ENCODE results near the gene PTGR2. TPM values are rescaled to one million over a fixed set of nuclear protein-coding genes. Genes with fewer than 3 reads are reported as not detected.

PTGR2 gene
- total and polyA plus RNA-seq, 2 donors (not counting 1 experiment from before 2014, with no cell fraction given), result 1.2 to 4.5 TPM

DNA sequence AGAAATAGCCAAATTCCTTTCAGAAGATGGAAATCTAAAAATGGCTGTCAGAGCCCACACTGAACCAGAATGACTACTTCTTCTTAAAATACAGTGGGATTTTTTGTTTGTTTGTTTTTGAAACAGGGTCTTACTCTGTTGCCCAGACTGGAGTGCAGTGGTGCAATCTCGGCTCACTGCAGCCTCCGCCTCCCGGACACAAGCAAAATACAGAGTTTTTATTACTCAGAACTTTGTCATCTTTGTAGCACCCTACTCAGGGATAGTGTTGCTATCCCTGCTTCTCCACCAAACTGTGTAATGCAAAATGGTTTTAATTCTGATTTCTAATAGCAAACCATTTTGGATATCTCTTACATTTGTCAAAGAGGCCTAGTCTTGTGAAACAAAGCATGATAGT, 51.4 kb downstream of the PTGR2 start:
- no peaks in the 10 kb centered on the region for H3K9me3 Mint-ChIP-seq (ENCODE audit: insufficient read depth)
- H3K4me1 Mint-ChIP-seq, result no peaks in the 10 kb centered on the region
- ChIA-PET POLR2A (no interaction called here), CTCF (no interaction called here)
- intact Hi-C loops (cut with micrococcal nuclease), result no loop called here
- Histone ChIP-seq H3K79me2 (ENCODE audit: control insufficient read depth, insufficient read depth, low read length) (peaks cover 9% of the 10 kb centered on the region), H2AFZ (ENCODE audit: insufficient read depth, low read depth, low read length, poor library complexity, severe bottlenecking) (no peak overlapping the region), H3K4me3 (ENCODE audit: control extremely low read depth in 1 of 5, extremely low read depth in 1 of 5, insufficient read depth in 1 of 5, low read depth in 2 of 5, low read length in 4 of 5) (no peak overlapping the region), H3K27me3 (replicated peaks in 1 of 4; ENCODE audit: control extremely low read depth in 1 of 4, control insufficient read depth in 3 of 4, insufficient read depth in 4 of 4, low read length in 3 of 4) (no peaks in the 10 kb centered on the region), H3K27ac (ENCODE audit: low read length in 2 of 2) (no peak overlapping the region), H3K9me3 (ENCODE audit: control extremely low read depth in 1 of 3, control insufficient read depth in 2 of 3, insufficient read depth in 1 of 3, low read length in 2 of 3) (no peaks in the 10 kb centered on the region), H4K20me1 (ENCODE audit: control insufficient read depth, insufficient read depth, low read length, poor library complexity, severe bottlenecking) (no peaks in the 10 kb centered on the region), H3K9ac (ENCODE audit: low read length) (no peak overlapping the region), H3K4me1 (ENCODE audit: control insufficient read depth in 2 of 2, insufficient read depth in 2 of 2, low read length in 2 of 2) (no peaks in the 10 kb centered on the region), H3K4me2 (replicated peaks; ENCODE audit: low read depth, low read length, poor library complexity, severe bottlenecking) (no peak overlapping the region), H3K36me3 (replicated peaks in 1 of 2; ENCODE audit: control extremely low read depth in 1 of 2, control insufficient read depth in 1 of 2, extremely low read depth in 1 of 2, insufficient read depth in 2 of 2, low read length in 1 of 2) (peaks cover 10 to 69% of the 10 kb centered on the region in 2 experiments)
- H3K27me3 Mint-ChIP-seq, result no peaks in the 10 kb centered on the region
- no peak overlapping the region for H3K4me3 Mint-ChIP-seq
- no CpG with 5 or more reads among the region's 3 CpGs for WGBS (ENCODE audit: insufficient coverage)
- TF ChIP-seq, protein P1, sequence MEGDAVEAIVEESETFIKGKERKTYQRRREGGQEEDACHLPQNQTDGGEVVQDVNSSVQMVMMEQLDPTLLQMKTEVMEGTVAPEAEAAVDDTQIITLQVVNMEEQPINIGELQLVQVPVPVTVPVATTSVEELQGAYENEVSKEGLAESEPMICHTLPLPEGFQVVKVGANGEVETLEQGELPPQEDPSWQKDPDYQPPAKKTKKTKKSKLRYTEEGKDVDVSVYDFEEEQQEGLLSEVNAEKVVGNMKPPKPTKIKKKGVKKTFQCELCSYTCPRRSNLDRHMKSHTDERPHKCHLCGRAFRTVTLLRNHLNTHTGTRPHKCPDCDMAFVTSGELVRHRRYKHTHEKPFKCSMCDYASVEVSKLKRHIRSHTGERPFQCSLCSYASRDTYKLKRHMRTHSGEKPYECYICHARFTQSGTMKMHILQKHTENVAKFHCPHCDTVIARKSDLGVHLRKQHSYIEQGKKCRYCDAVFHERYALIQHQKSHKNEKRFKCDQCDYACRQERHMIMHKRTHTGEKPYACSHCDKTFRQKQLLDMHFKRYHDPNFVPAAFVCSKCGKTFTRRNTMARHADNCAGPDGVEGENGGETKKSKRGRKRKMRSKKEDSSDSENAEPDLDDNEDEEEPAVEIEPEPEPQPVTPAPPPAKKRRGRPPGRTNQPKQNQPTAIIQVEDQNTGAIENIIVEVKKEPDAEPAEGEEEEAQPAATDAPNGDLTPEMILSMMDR (IDR thresholded peaks at IDR 0.05), result no peak
- TF ChIP-seq EZH2 (IDR thresholded peaks at IDR 0.05; ENCODE audit: borderline replicate concordance, insufficient read depth, low read depth, low read length, poor library complexity, severe bottlenecking), result no peak
- ATAC-seq (ENCODE audit: low read depth) (no peak), DNase-seq (no peak)
- no peak overlapping the region for H3K27ac Mint-ChIP-seq

- CTCF ChIA-PET, result no interaction called here
- peaks cover 24% of the 10 kb centered on the region for H3K79me2 ChIP-seq (ENCODE audit: control insufficient read depth, insufficient read depth, low read length)
Measured at GRCh38 chr14:73909681-73910080, 58.0 kb downstream of the PTGR2 start.

More at GRCh38 chr14:73909681-73910080, 58.0 kb downstream of the PTGR2 start:
- no peak for DNase-seq
- Histone ChIP-seq H3K27me3 (replicated peaks in 1 of 4; ENCODE audit: control extremely low read depth in 1 of 4, control insufficient read depth in 3 of 4, insufficient read depth in 4 of 4, low read length in 3 of 4) (no peaks in the 10 kb centered on the region), H2AFZ (ENCODE audit: insufficient read depth, low read depth, low read length, poor library complexity, severe bottlenecking) (no peak overlapping the region), H3K9me3 (ENCODE audit: control extremely low read depth in 1 of 3, control insufficient read depth in 2 of 3, insufficient read depth in 1 of 3, low read length in 2 of 3) (peaks cover 0 to 5% (median 0%) of the 10 kb centered on the region in 3 donors), H4K20me1 (ENCODE audit: control insufficient read depth, insufficient read depth, low read length, poor library complexity, severe bottlenecking) (no peaks in the 10 kb centered on the region), H3K4me3 (ENCODE audit: control extremely low read depth in 1 of 5, extremely low read depth in 1 of 5, insufficient read depth in 1 of 5, low read depth in 2 of 5, low read length in 4 of 5) (no peak overlapping the region), H3K4me2 (replicated peaks; ENCODE audit: low read depth, low read length, poor library complexity, severe bottlenecking) (no peak overlapping the region), H3K4me1 (ENCODE audit: control insufficient read depth in 2 of 2, insufficient read depth in 2 of 2, low read length in 2 of 2) (no peaks in the 10 kb centered on the region), H3K9ac (ENCODE audit: low read length) (no peak overlapping the region), H3K36me3 (replicated peaks in 1 of 2; ENCODE audit: control extremely low read depth in 1 of 2, control insufficient read depth in 1 of 2, extremely low read depth in 1 of 2, insufficient read depth in 2 of 2, low read length in 1 of 2) (peaks cover 21 to 64% of the 10 kb centered on the region in 2 experiments), H3K27ac (ENCODE audit: low read length in 2 of 2) (no peak overlapping the region)
- intact Hi-C loops (cut with micrococcal nuclease), result no loop called here
- ATAC-seq (ENCODE audit: low read depth), result no peak
- H3K9me3 Mint-ChIP-seq (ENCODE audit: insufficient read depth), result no peaks in the 10 kb centered on the region
- POLR2A ChIA-PET, result no interaction called here
- TF ChIP-seq, protein P1 (IDR thresholded peaks at IDR 0.05), result no peak
- TF ChIP-seq EZH2 (IDR thresholded peaks at IDR 0.05; ENCODE audit: borderline replicate concordance, insufficient read depth, low read depth, low read length, poor library complexity, severe bottlenecking), result no peak
- no peaks in the 10 kb centered on the region for H3K4me1 Mint-ChIP-seq
- WGBS (ENCODE audit: insufficient coverage), result no CpG with 5 or more reads among the region's 1 CpG
- H3K27me3 Mint-ChIP-seq, result no peaks in the 10 kb centered on the region
- no peak overlapping the region for H3K4me3 Mint-ChIP-seq
- H3K27ac Mint-ChIP-seq, result no peak overlapping the region
